GM18870 (cell line): ENCODE data around the gene TPP1.

Experiments used
- ATAC-seq: cut with Tn5 transposase; IDR thresholded peaks from one replicate; pipeline ENCODE4 v1.9.1; 2021; ENCODE audit warnings: moderate library complexity; ENCODE audit not compliant: unreplicated experiment

Gene TPP1

DNA sequence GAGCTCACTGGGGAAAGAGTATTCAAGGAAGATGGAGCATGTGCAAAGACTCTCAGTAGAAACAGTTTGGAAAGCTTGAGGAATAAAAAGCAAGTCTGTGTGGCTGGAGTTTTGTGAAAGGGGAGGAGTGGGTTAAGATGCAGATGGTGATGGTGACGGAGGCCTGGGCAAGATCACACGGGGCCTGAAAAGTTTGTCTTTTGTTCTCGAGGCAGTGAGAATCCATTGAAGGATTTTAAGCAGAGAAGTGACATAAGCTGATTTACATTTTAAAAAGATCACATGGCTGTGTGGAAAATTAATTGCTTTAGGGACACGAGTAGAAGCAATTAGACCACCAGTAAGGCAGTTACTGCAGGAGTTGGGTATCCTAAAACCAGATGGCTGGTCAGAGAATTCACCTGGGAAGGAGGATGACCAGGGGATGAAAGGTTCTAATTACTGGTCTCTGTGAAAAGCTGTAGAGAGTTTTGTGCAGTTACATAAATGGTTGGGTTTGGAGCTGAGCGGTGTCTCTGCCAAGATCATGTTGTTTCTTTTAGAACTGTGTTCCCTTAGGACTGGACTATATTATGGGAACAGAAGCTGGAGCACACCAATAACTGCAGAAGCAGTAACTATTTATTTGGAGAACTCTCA, 22.9 kb downstream of the TPP1 start:
- ATAC-seq, result no peak

DNA sequence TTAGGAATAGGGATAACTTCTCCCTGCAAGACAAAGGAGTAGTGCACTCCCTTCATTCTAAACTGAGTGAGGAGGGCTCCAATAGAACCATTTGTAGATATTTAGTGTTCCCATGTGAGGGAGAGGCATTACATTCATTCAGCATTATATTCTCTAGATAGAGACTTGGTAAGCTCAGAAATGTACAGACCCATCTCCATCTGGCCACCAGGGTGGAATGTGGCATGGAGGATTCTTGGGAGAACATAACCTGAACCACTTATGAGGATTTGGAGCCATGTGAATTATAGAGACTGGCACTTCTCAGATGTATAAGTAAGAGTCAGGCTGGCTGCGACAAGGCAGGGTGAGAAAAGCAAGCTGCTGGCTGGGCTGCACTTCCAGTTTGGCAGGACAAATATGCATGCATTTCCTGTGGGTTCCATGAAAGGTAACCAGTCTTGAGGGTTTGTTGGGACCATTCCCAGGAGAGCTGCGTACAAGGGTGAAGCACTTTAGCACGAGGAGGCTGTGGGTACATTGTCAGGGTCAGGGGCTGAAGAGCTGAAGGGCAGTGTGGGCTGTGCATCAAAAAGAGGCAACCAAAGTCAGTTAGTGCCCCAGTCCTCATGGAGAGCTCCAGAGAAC, 25.0 kb downstream of the TPP1 start:
- no peak for ATAC-seq

DNA sequence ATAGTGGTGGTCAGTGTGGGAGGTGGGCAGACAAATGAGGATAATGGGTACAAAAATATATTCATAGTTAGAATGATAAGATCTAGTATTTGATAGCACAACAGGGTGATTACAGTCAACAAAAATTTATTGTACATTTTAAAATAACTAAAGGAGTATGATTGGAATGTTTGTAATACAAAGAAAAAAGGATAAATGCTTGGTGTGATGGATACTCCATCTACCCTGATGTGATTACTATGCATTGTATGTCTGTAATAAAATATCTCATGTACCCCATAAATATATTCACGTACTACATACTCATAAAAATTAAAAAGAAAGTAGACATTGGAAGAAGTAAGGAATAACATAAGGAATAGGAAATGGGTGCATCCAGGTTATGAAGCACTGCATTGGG, 31.2 kb downstream of the TPP1 start:
- ATAC-seq, result no peak

DNA sequence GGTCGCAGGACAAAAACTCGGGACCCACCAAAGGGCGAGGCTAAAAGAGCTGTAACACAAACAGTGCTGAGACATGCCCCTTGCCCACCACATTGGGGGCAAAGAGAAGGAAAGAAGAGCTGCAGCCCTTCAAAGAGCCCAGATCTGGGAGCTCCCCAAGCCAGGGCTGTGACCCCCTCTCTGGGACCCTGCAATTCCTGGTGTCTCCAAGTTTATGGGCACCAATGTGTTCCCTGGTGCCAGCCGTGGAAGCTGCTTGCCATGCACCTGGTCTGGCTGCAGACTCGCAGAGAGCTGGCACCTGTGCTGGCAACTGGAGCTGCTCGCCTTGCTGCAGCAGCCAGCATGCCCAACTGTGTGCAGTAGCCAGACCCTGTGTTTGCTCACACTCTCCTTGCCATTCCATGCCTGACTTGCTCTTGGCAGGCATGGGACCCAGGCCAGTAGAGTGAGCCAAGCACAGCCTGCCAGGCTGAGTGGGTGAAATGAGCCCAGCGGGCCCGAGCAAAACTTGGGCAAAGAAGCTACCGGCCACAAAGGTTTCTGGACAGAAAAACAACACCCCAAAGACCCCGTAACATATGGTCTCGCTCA, 31.8 kb downstream of the TPP1 start:
- no peak for ATAC-seq

DNA sequence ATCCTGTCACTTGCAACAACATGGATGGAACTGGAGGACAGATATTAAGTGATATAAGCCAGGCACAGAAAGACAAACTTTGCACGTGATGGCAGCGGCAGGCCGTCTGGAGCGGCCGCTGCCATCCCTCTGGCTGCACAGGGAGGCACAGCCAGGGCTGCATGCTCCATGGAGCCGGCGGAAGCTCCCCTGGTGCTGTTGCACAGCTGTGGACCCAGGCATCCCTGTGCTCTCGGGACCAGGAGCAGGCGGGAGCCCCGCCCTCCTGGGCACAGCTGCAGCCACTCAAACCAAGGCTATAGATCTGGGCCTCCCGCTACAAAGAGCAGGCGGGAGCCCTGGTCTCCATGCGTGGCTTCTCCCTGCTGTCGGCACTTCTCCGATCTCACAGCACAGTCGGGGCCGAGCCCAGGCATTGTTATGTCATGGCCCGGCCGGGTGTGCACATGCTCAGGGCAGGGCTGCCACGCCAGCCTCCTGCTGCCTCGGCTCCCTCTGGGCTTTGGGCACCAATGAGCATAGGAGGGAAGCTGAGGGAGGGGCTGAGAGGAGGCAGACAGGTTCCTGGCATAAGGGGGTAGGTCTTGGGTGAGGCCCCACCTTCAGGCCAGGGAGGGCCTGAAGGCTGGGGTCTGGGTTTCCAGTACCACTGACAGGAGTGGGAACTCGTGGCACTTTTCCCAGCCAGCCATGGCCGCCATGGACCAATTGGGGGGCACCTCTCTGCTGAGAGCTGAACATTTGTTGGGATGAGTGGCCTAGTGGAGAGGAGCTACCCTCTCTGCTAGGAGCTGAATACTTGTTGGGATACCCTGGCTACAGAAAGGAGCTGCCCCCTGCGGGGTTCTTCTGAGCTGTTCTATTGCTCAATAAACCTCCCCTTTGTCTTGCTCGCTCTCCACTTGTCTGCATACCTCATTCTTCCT, 32.5 kb downstream of the TPP1 start:
- ATAC-seq, result no peak

DNA sequence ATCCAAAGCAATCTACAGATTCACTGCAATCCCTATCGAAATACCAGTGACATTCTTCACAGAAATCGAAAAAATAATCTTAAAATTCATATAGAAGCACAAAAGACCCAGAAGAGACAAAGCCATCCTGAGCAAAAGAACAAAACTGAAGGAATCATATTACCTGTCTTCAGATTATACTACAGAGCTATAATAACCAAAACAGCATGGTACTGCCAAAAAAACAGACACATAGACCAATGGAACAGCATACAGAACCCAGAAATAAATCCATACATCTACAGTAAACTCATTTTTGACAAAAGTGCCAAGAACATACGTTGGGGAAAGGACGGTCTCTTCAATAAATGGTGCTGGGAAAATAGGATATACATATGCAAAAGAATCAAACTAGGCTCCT, 34.7 kb downstream of the TPP1 start:
- ATAC-seq, result no peak

DNA sequence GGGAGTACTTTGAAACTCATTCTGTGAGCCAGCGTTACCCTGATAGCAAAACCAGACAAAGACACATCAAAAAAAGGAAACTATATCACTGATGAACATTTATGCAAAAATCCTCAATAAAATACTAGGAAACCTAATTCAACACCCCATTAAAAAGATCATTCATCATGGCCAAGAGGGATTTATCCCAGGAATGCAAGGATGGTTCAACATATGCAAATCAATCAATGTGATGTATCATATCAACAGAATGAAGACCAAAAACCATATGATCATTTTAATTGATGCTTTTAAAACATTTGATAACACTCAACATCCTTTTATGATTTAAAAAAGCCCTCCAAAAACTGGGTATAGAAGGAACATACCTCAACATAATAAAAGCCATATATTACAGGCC, 35.6 kb downstream of the TPP1 start:
- no peak for ATAC-seq

GRCh38 chr11:6579681-6580080, 39.5 kb downstream of the TPP1 start:
- ATAC-seq, result no peak

DNA sequence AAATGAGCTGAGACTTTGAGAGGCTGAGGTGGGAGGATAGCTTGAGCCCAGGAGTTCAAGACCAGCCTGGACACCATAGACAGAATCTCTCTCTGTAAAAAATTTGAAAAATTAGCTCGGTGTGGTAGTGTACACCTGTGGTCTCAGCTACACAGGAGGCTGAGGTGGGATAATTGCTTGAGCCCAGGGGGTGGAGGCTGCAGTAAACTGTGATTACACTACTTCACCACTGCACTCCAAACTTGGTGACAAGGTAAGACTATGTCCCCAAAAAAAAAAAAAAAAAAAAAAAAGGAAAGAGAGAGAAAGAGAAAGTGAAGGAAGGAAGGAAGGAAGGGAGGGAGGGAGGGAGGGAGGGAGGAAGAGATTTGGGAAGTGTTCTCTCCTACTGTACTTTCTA, 41.1 kb downstream of the TPP1 start:
- ATAC-seq, result no peak

- ATAC-seq, result no peak
Observed at GRCh38 chr11:6576471-6577373, 42.5 kb downstream of the TPP1 start.

- no peak for ATAC-seq
Observed at GRCh38 chr11:6574816-6575715, 44.2 kb downstream of the TPP1 start.

- no peak for ATAC-seq
Observed at GRCh38 chr11:6572215-6572614, 47.0 kb downstream of the TPP1 start.

GRCh38 chr11:6571434-6572008, 47.7 kb downstream of the TPP1 start:
- ATAC-seq, result no peak

DNA sequence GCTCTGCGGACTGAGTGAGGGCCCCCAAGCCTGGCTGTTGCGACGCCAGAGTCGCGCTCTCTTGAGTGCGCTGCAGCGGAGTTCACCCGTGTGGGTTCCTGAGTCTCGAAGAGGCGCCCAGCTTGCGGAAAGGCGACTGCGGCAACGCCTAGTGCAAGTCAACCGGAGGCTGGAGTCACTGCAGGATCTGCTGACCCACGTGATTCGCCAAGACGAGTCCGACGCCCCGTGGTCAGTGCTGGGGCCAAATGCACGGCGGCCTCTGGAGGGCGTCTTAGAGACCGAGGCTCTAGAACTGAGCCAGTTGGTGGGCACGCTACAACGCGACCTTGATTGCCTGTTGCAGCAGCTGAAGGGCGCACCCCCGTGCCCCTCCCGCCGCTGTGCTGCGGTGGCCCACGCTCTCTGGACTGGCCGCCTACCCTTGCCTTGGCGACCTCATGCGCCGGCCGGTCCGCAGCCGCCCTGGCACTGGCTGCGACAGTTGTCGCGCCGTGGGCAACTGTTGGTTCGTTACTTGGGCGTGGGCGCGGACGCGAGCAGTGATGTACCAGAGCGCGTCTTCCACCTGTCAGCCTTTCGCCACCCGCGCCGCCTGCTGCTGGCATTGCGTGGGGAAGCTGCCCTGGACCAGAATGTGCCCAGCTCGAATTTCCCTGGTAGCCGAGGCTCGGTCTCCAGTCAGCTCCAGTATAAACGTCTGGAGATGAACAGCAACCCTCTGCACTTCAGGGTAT, 48.4 kb downstream of the TPP1 start:
- ATAC-seq, result no peak

- ATAC-seq, result no peak
Observed at GRCh38 chr11:6569706-6570105, 49.5 kb downstream of the TPP1 start.

GRCh38 chr11:6568191-6568918, 50.9 kb downstream of the TPP1 start:
- no peak for ATAC-seq

DNA sequence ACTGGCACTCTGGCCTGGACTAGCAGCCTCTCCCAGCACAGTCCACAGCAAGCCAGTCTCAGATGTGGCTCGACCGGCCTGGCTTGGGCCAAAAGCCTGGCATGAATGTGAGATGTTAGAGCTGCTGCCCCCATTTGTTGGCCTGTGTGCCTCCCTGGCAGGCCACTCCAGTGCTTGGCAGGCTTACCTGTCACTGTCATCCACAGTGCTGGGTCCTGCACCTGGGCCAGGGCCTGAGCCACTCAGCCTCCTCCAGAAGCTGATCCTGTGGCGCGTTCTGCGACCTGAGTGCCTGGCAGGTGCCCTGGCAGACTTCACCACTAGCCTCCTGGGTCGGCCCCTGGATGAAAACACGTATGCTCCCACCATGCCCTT, 51.9 kb downstream of the TPP1 start:
- no peak for ATAC-seq
